LHCN-M2 (cell line): ENCODE results near the gene CSHL1. TPM values are rescaled to one million over a fixed set of nuclear protein-coding genes. Genes with fewer than 3 reads are reported as not detected.
"Not testable (repeated sequence)": the region's sequence is repeated elsewhere in the genome, so short reads cannot be mapped to it uniquely, and the experiment has no call there.

Source experiments
- DNase-seq: peaks from one replicate; pipeline ENCODE4 v3.0.0-alpha.2; 2012; ENCODE audit warnings: low read depth
- total RNA-seq: library from RNA; depleted of rRNA; stranded (reverse); fragments of >200 nt; gene quantifications from 2 replicates; pipeline ENCODE4 v1.2.3, GENCODE V29; 2014

Gene CSHL1
- total RNA-seq, 1 experiment from 2014 or later: not detected

- DNase-seq: no peak
Measured at GRCh38 chr17:63940584-63940983, 29.5 kb upstream of the CSHL1 start.

- no peak for DNase-seq
Measured at GRCh38 chr17:63939884-63940283, 28.8 kb upstream of the CSHL1 start.

GRCh38 chr17:63939401-63939800, 28.3 kb upstream of the CSHL1 start:
- DNase-seq: no peak

- no peak for DNase-seq
Measured at GRCh38 chr17:63937920-63938319, 26.9 kb upstream of the CSHL1 start.

GRCh38 chr17:63937319-63937718, 26.3 kb upstream of the CSHL1 start:
- no peak for DNase-seq

GRCh38 chr17:63934183-63935112, 23.4 kb upstream of the CSHL1 start:
- DNase-seq: no peak

- no peak for DNase-seq
Measured at GRCh38 chr17:63933598-63933997, 22.5 kb upstream of the CSHL1 start.

- no peak for DNase-seq
Measured at GRCh38 chr17:63932721-63933120, 21.7 kb upstream of the CSHL1 start.

GRCh38 chr17:63931981-63932561, 21.0 kb upstream of the CSHL1 start, which contains the start of gene CD79B:
TSS of gene CD79B (minus strand) at chr17:63932331. CDS start at chr17:63932261, 70 bp downstream.
- no peak for DNase-seq

GRCh38 chr17:63930951-63931575, 20.0 kb upstream of the CSHL1 start:
- DNase-seq: no peak

- no peak for DNase-seq
Measured at GRCh38 chr17:63929860-63930766, 19.1 kb upstream of the CSHL1 start.

- DNase-seq: no peak
Measured at GRCh38 chr17:63928966-63929695, 18.1 kb upstream of the CSHL1 start.

GRCh38 chr17:63928172-63928666, 17.2 kb upstream of the CSHL1 start:
- DNase-seq: no peak

- no peak for DNase-seq
Measured at GRCh38 chr17:63927464-63928171, 16.6 kb upstream of the CSHL1 start.

- DNase-seq: no peak
Measured at GRCh38 chr17:63926164-63926563, 15.1 kb upstream of the CSHL1 start.

- no peak for DNase-seq
Measured at GRCh38 chr17:63925615-63926014, 14.6 kb upstream of the CSHL1 start.

- DNase-seq: not testable (repeated sequence)
Measured at GRCh38 chr17:63922402-63922801, 11.3 kb upstream of the CSHL1 start.

GRCh38 chr17:63920779-63921178, 9.7 kb upstream of the CSHL1 start:
- not testable (repeated sequence) for DNase-seq

GRCh38 chr17:63920050-63920449, 9.0 kb upstream of the CSHL1 start:
- not testable (repeated sequence) for DNase-seq

GRCh38 chr17:63919311-63919723, 8.3 kb upstream of the CSHL1 start:
- peak; percentile 61 for DNase-seq
